Stimulated activated CD4-positive, alpha-beta T cell treated with anti-CD3 and anti-CD28 coated beads, Interleukin-2, amount 100 ng/mL, for 4 hours (primary cell): Measurements from ENCODE around the gene TYROBP.
"Not testable (repeated sequence)": the region's sequence is repeated elsewhere in the genome, so short reads cannot be mapped to it uniquely, and the experiment has no call there.

Source experiments
- DNase-seq: peaks from one replicate; pipeline ENCODE4 v3.0.0-alpha.2; 2020; ENCODE audit warnings: low read depth

TYROBP gene

DNA sequence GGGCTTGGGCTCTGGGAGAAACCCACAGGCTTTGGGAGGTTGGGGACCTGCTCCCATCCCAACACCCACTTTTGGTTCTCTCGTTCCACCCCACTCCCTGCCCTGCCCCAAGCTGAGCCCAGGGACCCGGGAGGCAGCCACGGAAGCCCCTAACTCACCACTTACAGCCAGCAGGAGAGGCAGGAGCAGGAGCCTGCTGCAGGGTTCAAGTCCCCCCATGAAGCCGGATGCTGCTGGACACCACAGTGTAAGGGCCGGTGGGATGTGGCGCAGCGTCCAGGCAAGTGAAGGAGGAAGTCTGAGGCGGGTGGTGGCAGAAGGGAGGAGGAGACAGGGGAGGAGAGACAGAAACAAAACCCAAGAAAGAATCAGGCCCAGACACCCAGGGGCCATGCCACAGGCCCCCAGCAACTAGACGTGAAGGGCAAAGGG lies at the start of gene TYROBP:
Gene TYROBP, minus strand, starts transcription at position 286 of the 432 bp plus-strand sequence. Its CDS starts 67 bp downstream, at position 219.
- DNase-seq: no peak

DNA sequence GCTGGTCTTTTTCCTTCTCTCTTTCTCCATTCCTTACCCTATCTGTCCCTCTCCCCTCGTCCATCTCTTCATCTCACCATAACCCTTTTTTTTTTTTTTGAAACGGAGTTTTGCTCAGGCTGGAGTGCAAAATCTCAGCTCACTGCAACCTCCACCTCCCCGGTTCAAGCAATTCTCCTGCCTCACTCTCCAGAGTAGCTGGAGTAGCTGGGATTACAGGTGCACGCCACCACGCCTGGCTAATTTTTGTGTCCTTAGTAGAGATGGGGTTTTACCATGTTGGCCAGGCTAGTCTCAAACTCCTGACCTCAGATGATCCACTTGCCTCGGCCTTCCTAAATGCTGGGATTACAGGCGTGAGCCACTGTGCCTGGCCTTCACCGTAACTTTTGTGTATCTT lies 49.3 kb upstream of the TYROBP start:
- DNase-seq: not testable (repeated sequence)

DNA sequence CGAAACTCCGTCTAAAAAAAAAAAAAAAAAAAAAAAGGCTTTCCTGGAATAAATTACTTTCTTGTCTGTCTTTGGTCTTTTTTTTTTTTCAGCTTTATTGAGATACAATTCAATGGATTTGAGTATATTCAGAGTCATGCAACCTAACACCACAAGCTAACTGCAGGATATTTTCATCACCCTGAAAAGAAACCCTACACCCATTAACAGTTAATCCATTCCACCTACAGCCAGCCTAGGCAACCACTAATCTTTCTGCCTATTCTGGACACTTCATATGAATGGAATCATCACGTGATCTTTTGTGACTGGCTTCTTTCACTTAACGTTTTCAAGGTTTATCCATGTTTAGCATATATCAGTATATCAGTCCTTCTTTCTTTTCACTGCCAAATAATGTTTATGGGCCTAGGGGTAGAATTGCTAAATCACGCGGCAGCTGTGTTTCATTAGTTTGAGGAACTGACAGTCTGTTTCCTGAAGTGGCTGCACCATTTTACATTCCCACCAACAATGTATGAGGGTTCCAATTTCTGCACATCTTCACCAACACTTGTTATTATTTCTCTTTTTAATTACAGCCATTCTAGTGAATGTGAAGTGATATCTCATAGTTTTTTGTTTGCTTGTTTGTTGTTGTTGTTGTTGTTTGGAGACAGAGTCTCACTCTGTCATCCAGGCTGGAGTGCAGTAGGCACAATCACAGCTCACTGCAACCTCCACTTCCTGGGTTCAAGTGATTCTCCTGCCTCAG lies 48.0 kb upstream of the TYROBP start:
- DNase-seq: no peak

DNA sequence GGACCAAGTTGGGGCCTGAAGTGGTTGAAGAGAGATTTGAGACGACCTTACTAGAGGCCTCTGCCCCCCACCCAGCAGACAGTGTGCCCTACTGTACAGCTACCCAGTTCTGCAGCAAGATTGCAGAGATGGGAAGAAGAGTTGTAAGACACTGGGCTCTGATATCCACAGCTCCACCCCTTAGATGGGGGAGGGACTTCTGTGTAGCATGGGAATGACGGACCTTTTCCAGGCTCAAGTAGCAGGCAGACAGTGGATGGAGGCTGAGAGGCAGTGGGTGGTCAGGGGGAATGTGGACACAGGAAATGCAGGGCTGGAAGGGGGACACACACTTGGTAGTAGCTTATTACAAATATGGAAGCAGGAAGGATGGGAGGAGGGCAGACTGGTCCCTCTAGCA lies 41.0 kb upstream of the TYROBP start:
- DNase-seq: no peak

DNA sequence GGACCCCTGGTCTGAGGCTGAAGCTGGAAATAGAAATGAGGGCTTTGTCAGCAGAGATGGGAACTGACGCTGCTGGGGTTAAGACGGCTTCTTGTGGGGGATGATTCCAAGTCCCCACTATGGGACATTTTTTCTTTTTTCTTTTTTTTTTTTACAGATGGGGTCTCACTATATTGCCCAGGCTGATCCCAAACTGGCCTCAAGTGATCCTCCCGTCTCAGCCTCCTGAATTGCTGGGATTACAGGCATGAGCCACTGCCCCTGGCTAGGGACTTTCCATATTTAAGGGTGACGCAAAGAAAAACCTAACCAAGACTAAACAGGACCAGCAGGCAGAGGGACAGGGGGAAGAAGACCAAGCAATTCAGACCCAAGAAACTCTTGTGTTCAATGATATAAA lies 38.1 kb upstream of the TYROBP start:
- DNase-seq: no peak

DNA sequence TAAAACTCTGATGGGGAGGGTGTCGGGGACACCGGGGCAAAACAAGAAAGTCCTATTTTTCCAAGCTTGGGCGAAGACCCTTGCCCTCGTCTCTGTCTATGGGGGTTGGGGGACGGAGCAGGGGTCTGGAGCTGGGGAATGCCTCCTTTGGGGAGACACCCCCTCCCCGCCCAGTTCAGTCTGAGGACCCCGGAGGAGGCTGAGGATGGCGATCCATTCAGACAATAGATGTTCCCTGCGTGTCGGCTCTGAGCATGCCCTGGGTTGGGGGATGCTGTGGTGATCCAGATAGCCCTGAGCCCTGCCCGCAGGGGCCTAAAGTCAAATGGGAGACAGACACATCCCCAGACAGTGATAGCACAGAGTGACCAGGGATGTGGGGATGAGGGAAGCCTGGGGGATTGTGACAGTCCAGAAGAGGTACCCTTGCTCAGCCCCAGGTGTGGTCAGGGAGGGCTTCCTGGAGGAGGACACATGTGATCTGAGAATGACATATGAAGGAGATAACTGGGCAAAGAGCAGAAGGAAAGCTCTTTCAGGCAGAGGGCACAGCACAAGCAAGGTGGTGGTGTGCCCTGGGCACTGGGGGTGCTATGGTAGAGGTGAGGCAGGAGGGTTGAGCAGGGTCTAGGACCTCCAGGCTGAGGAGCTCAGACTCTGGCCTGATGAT lies 37.2 kb upstream of the TYROBP start:
- DNase-seq: no peak

DNA sequence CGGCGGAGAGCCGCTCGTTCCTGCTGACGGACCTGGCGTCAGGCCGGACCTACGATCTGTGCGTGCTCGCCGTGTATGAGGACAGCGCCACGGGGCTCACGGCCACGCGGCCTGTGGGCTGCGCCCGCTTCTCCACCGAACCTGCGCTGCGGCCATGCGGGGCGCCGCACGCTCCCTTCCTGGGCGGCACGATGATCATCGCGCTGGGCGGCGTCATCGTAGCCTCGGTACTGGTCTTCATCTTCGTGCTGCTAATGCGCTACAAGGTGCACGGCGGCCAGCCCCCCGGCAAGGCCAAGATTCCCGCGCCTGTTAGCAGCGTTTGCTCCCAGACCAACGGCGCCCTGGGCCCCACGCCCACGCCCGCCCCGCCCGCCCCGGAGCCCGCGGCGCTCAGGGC lies 36.5 kb upstream of the TYROBP start:
- DNase-seq: no peak

DNA sequence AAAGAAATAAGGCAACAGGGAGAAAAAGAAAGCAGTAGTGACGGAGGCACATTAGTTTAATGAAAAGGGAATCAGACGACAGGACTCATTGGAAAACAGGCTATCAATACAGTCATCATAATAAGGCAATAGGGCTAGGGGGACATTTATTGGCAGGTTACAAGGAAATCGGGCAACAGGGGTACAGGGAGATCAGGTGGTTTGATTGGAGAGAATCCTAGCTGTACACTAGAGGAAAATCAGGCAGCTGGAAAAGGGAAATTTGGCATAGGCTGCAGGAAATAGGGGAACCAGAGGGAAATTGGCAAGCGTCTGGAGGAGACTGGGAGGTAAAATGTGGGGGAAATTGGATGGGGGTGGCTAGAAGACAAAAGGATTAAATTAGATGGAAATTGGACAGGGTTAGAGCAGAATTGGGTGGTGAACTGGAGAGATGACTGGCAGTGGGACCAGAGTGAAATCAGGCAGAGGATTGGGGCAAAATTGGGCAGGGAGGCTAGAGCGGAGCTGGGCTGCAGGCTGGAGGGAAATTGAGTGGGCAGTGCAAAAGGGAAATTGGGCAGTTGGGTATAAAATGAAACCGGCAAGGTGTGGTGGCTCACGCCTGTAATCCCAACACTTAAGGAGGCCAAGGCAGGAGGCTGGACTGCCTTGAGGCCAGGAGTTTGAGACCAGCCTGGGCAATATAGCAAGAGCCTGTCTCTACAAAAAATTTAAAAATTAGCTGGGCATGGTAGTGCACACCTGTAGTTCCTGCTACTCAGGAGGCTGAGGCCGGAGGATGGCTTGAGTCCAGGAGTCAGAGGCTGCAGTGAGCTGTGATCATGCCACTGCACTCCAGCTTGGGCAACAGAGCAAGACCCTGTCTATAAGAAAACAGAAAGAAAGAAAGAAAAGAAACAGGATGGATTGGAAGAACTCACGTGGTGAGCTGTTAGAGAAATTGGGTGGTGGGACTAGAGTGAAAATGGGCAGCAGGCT lies 35.5 kb upstream of the TYROBP start:
- DNase-seq: no peak

DNA sequence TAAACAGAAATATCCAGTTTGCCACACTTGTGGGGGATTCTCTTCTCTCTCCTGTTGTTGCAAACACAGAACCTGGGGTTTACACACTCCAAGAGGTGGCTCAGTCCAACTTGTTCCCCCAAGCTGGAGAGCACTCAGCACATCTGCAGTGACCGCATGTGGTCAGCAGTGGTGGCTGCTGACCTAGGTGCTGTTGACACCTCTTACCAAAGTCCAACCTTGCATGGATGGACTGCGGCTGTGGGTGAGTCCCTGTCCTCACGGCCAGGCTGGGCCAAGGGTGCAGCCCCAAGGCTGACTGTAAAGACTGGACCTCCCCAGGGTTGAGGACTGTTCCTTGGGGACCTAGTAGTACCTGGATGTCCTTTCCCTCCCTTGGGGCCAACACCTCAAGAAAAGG lies 34.1 kb upstream of the TYROBP start:
- no peak for DNase-seq

DNA sequence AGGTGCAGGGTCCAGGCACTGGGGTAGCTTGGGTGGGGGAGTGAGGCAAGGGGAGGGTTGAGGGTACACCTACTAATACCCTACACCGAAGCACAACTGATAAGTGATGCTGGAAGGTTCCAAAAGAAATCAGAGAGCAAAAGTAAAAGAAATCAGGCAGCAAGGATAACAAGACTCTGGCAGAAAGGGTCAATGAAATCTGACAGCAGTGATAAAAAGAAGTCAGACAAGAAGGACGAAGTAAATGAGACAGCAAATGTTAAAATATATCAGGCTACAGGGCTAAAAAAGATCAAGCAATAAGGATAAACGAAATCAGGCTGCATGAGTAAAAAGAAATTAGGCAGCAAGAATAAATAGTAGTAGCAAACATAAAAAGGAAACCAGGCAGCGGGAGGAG lies 32.7 kb upstream of the TYROBP start:
- no peak for DNase-seq

DNA sequence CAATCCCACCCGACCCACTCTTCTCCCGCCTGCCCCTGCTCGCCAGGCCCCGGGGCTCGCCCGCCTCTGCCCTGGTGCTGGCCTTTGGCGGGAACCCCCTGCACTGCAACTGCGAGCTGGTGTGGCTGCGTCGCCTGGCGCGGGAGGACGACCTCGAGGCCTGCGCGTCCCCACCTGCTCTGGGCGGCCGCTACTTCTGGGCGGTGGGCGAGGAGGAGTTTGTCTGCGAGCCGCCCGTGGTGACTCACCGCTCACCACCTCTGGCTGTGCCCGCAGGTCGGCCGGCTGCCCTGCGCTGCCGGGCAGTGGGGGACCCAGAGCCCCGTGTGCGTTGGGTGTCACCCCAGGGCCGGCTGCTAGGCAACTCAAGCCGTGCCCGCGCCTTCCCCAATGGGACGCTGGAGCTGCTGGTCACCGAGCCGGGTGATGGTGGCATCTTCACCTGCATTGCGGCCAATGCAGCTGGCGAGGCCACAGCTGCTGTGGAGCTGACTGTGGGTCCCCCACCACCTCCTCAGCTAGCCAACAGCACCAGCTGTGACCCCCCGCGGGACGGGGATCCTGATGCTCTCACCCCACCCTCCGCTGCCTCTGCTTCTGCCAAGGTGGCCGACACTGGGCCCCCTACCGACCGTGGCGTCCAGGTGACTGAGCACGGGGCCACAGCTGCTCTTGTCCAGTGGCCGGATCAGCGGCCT lies 32.1 kb upstream of the TYROBP start:
- DNase-seq: no peak

DNA sequence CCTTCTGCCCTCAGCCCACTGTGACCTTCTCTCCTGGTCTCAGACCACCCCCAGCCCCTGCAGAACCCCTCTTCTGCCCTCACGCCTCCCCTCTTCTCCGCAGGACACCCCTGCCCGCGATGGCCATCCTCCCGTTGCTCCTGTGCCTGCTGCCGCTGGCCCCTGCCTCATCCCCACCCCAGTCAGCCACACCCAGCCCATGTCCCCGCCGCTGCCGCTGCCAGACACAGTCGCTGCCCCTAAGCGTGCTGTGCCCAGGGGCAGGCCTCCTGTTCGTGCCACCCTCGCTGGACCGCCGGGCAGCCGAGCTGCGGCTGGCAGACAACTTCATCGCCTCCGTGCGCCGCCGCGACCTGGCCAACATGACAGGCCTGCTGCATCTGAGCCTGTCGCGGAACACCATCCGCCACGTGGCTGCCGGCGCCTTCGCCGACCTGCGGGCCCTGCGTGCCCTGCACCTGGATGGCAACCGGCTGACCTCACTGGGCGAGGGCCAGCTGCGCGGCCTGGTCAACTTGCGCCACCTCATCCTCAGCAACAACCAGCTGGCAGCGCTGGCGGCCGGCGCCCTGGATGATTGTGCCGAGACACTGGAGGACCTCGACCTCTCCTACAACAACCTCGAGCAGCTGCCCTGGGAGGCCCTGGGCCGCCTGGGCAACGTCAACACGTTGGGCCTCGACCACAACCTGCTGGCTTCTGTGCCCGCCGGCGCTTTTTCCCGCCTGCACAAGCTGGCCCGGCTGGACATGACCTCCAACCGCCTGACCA lies 31.4 kb upstream of the TYROBP start:
- DNase-seq: no peak

DNA sequence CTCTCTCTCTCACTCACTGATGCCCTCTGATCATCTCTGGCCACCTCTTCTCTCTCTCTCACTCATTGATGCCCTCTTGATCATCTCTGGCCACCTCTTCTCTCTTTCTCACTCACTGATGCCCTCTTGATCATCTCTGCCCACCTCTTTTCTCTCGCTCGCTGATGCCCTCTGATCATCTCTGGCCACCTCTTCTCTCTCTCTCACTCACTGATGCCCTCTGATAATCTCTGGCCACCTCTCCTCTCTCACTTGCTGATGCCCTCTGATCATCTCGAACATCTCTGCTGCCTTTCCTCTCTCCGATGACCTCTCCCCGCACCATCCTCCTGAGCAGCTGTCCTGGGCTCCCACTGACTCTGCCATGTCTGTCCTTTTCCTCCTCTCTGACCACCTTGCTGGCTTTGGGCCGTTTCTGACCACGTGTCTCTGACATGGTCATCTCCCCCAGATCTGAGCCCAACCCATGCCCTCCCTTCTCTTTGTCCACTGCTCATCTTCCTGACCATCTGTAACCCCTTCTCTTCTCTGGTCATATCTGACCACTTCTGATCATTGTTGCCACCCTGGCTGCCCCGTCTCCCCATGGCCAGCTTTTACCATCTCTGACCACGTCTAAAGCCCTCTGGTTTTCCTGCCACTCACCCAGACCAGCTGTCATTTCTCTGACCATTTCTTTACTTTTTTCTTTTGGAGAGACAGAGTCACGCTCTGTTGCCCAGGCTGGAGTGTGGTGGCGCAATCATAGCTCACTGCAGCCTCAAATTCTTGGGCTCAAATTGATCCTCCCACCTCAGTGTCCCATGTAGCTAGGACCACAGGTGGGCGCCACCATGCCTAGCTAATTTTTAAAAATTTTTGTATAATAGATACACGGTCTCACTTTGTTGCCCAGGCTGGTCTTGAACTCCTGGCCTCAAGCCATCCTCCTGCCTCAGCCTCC lies 30.5 kb upstream of the TYROBP start:
- no peak for DNase-seq

DNA sequence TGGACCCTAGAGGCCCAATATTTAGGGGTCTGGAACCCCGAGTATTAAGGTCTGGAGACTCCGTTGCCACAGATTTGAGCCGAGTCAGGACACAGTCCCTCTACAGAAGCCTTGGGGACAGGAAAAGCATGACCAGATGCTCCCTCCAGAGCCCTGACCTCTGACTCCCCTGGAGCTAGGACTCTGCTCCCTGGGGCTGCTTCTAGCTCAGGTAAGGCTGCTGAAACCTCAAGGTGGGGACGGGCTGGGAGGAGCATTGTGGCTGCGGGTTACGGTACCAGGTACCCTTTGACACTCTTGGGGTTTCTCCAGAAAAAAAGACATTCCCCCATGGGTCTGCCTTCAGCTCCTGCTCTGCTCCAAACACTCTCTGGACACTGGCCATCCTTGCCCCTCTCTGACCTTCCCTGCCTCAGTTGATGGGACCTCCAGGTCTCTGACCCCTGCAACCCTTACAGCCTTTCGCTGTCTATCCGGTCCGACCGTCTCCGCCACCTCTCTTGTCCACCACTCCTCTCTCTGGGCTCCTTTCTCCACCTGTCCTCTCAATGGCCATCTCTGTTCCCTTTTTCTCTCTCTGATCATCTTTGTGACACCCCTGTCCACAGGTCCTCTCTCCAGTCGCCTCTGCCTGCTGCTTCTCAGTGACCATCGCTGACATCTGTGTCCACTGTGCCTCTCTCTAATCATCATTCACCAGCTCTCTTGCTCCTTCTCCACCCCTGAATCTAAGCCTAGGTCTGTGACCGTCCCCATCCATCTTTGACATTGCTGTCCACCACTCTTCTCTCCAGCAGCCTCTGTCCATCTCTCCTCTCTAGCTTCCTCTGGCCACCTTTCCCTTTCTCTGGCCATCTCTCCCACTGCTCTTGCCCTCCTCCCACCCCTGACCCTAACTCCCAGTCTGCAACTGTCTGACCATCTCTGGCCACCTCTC lies 29.5 kb upstream of the TYROBP start:
- no peak for DNase-seq

DNA sequence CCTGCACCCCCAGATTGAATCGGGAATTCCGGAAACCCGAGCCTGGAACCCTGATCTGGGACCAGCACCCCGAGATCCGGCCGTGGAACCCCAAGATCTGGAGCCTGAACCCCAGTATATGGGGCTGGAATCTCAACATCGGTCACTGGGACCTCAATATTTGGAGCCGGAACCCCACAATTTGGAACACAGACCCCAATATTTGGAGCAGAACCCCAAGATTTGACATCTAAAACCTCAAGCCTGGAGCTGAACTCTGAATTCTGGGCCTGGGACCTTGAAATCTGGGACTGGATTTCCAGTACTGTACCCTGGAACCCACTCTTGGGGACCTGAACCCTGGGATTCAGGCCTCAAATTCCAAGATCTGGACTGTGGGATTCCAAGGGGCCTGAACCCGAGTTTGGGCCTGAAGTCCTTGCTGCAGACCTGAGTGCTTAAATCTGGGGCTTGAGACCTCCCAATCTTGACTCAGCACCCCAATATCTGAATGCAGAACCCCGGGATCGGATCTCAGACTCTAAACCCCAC lies 28.7 kb upstream of the TYROBP start:
- DNase-seq: no peak

DNA sequence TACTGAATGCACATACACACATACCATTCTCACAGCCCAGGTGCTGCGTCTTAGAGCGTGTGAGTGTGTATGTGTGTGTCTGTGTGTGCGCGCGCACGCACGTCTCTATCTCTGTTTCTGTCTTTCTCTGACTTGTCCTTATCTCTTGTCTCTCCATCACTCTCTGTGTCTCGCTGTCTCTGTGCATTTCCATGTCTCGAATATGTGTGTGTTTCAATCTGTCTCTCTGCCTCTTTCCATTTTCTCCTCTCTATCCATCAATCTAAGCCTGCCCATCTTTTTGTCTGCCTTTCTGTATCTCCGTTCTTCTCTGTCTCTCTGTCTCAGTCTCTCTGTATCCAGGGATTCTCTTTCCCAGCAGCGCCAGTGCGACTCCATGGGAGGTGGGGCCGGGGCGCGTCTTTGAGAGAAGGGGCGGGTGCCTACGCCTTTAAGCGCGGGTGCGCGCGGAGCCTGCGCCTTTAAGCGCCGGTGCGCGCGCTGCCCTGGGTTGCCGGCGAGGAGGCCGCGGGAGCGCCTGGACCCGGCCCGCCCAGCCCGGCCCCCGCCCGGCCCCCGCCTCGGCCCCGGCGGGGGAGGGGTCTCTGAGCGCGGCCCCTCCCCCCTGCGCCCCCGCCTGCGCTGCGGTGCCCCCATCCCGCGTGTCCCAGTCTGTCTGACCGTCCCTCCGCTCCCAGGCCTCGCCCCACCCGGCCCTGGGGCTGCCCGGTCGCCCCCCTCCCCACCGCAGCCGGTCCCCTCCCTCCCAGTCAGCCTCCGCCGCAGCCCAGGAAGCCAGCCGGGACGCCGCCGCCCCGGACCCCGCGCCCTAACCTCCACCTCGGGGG lies 28.0 kb upstream of the TYROBP start, which contains the start of gene LRFN3:
Gene LRFN3, plus strand, starts transcription at position 464 of the 827 bp plus-strand sequence. CDS start 3,052 bp downstream, outside the sequence.
- DNase-seq: peak; percentile 44

DNA sequence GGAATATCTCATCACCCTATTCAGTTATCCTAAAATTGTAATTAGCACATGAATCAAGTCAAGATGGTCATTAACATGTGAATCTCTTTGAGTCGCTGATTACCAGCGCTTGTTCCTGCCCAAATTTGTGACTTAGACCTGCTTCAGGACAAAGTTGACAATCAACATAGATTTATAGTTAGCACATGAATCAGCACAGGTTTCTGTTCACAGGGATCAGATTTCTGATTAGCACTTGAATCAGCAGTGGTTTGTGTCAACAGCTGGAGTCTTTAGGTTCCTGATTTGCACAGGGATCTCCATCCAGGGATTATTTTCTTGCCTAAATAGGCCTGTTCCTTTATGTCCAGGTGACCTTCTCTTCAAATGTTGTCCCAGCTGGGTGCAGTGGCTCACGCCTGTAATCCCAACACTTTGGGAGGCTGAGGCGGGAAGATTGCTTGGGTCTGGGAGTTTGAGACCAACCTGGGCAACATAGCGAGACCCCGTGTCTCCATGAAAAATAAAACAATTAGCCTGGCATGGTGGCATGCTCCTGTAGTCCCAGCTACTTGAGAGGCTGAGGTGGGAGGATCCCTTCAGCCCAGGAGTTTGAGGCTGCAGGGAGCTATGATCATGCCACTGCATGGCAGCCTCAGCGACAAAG lies 24.3 kb upstream of the TYROBP start:
- no peak for DNase-seq
